Measurements from ENCODE around the gene TPTE.
"Not testable (repeated sequence)": the region's sequence is repeated elsewhere in the genome, so short reads cannot be mapped to it uniquely, and the experiment has no call there.

The TPTE gene

DNA sequence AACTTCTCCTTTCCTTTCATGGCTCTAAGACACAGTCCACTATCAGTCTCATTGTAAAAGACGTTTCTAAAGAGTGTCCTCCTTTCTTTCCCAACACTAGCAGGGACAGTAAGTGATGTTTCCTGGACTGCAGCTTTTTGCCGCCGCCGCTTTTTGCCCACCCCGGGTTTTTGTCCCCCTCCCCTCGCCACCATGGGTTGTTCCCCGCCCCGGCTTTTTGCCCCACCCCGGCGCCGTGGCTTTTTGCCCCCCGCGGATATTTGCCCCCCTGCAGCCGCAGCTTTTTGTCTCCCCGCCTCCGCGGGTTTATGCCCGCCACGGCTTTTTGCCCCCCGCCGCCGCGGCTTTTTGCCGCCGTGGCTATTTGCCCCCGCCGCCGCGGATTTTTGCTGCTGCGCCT is 95.2 kb downstream of the TPTE start:
- DNase-seq (ENCODE audit: low read depth in 2 of 2), result no peak

DNA sequence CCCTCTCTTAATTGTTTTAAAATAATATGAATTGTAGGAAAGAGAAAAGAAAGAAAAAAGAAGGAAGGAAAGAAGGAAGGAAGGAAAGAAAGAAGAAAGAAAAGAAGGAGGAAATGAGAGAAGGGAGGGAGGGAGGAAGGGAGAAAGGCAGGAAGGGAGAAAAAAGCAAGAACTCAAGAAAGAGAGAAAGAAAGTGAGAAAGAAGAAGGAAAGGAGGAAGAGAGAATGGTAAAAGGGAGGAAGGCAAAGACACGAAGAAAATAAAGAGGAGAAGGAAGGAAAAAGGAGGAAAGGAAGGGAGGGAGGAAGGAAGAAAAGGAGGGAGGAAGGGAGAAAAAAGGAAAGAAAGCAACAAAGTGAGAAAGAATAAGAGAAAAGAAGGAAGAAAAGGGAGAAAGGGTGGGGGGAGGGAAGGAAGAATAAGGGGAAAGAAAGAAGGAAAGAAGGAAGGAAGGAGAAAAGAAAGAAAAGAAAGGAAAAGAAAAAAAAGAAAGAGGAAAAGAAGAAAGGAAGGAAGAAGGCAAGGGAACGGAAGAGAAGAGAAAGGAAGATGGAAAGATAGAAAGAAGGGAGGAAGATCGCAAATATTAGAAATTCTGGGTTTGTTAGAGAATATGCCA is 95.9 kb downstream of the TPTE start:
- not testable (repeated sequence) for DNase-seq (ENCODE audit: low read depth in 2 of 2)

DNA sequence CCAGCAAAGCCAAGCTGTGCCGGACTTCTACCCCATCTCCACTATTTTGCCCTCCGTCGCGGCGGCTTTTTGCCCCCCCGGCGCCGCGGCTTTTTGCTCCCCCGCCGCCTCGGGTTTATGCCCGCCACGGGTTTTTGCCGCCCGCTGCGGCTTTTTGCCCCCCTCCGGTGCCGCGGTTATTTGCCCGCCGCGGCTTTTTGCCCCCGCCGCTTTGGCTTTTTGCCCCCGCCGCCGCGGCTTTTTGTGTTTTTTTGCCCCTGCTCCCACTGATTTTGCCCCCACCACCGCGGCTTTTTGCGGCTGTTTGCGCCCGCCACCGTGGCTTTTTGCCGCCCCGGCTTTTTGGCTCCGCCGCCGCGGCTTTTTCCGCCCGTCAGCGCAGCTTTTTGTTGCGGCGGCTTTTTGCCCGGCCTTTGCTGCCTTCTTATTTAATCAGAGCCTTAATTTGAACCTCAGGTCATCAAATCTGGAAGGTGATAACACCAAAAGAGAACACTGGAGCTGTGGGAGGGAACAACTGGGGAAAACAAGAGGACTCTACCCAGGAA is 106.0 kb downstream of the TPTE start:
- DNase-seq (ENCODE audit: low read depth in 2 of 2), result no peak

DNA sequence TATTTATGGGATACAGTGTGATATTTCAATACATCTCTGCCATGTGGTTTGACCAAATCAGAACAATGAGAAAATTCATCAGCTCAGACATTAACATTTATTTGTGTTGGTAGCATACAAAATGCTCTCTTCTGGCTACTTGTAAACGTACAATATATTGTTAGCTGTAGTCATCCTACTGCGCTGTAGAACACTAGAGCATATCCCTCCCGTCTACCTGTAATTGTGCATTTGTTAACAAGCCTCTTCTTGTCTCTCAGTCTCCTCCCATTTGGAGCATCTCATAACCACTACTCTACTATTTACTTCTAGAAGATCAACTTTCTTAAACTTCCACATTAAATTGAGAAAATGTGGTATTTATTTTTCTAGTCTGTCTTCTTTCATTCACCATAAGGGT is 107.9 kb downstream of the TPTE start:
- not testable (repeated sequence) for DNase-seq (ENCODE audit: low read depth in 2 of 2)

DNA sequence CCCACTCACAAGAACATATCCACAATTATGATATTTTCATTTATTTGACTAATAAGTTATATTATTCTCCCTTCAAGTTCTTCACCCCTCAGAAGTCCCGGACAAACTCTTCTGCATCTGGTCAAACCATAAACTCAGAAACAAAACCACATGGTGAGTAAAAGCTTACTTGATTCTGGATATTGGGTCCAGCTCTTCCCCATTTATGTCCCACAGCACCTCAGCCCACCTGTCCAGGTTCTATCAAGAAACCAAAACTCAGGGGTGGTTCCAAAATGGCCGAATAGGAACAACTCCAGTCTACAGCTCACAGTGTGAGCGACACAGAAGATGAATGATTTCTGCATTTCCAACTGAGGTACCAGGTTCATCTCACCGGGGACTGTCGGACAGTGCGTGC is 109.4 kb downstream of the TPTE start:
- not testable (repeated sequence) for DNase-seq (ENCODE audit: low read depth in 2 of 2)

DNA sequence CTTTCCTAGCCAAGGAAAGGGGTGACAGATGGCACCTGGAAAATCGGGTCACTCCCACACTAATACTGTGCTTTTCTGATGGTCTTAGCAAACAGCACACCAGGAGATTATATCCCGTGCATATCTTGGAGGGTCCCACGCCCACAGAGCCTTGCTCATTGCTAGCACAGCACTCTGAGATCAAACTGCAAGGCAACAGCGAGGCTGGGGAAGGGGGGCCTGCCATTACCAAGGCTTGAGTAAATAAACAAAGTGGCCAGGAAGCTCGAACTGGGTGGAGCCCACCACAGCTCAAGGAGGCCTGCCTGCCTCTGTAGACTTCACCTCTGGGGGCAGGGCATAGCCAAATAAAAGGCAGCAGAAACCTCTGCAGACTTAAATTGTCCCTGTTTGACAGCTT is 109.9 kb downstream of the TPTE start:
- not testable (repeated sequence) for DNase-seq (ENCODE audit: low read depth in 2 of 2)

DNA sequence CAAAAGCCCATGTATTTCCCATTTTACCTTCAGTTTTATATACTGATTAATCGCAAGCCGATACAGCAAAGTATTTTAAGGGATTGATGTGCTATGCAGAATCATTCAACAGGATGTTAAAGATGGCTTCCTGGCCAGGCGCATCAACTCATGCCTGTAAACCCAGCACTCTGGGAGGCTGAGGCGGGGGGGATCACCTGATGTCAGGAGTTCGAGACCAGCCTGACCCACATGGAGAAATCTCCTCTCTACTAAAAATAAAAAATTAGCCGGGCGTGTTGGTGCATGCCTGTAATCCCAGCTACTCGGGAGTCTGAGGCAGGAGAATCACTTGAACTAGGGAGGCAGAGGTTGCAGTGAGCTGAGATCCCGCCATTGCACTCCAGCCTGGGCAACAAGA is 116.8 kb downstream of the TPTE start:
- DNase-seq (ENCODE audit: low read depth in 2 of 2), result not testable (repeated sequence)

DNA sequence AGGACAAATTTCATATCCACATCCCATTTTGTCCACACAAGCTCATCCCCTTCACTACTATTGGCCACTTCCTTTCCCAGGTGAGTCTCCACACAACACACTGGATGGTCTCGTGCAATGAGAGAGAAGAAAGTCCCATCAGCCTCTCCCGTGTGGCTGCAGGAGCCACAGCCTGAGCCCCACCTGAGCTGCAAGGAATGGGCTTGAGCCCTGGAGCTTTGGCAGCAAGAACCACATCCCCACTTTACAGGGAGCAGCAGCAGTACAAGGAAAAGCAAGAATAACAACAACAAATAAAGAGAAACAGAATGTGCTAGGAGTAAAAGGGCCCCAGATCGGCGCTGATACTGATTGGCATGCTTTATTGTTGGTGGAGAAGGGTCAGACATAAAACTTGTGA is 117.7 kb downstream of the TPTE start:
- DNase-seq (ENCODE audit: low read depth in 2 of 2), result no peak

DNA sequence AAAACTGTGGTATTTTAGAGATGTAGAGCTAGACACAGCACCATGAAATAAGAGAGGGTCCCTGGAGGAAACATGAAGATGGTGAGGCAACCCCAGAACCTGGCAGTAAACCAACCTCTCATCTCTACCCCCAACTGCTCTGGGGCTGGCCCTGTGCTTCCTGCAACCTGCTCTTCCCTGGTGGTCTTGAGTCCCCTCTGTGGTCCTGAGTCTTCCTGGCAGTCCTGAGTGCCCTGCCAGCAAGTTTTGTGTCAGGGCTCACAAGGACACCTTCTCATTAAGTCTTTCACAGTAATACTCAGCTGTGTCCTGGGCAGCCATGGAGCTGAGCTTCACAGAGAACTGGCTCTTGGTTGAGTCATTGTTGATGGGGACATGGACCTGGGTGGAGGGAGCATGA is 118.4 kb downstream of the TPTE start:
- DNase-seq (ENCODE audit: low read depth in 2 of 2), result not testable (repeated sequence)

DNA sequence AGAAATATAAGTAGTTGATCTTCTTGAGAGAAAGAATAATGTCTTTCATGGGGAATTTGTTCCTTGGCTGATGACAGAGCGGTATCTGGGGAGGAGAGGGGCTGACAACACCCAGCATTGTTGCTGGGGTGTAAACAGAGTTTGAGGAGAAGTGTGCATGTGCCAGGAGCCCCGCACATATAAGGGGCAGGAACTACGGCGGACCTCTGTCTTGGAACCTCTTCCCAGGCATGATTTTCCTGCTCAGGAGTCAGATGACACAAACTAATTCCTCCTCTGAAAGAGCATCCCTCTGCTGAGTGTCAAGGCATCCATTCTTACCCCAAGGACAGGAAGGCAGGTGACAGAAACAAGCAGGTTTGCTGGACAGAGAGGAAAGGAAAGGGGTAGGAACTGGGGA is 119.1 kb downstream of the TPTE start:
- DNase-seq (ENCODE audit: low read depth in 2 of 2), result no peak

DNA sequence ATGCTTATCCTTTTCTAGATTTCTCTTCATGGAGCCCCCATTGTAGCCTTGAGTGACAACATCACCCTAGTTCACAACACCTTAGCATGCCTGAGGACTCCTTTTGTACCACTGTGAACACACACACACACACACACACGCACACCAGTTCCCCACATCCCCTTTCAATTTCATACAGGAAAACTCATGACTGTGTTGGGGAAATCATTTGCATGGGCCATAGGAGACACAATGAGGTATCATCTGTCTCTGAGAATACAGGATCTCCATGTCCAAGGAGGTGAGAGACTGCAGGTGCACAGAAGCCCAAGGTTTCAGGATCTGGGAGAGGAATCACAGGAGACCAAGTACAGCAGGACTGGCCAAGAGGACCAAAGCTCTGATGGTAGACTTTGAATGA is 119.7 kb downstream of the TPTE start:
- no peak for DNase-seq (ENCODE audit: low read depth in 2 of 2)

DNA sequence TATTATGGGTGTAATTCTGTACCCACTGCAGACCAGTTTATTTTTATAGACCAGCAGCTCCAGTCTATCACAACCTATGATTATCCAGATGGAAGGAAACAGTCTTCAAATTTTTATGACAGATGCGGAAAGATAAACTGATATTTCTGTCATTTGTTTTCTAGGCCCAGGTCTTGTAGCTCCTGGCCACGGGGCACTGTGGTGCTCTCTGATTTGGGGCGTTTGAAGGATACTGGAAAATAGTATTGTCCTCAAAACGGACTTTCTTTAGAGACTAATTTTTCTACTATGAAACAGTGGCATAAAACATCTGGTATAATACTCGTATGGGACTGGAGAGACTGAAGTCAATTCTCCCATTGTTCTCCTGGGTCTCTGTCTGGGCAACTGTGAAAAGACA is 124.3 kb downstream of the TPTE start:
- not testable (repeated sequence) for DNase-seq (ENCODE audit: low read depth in 2 of 2)

DNA sequence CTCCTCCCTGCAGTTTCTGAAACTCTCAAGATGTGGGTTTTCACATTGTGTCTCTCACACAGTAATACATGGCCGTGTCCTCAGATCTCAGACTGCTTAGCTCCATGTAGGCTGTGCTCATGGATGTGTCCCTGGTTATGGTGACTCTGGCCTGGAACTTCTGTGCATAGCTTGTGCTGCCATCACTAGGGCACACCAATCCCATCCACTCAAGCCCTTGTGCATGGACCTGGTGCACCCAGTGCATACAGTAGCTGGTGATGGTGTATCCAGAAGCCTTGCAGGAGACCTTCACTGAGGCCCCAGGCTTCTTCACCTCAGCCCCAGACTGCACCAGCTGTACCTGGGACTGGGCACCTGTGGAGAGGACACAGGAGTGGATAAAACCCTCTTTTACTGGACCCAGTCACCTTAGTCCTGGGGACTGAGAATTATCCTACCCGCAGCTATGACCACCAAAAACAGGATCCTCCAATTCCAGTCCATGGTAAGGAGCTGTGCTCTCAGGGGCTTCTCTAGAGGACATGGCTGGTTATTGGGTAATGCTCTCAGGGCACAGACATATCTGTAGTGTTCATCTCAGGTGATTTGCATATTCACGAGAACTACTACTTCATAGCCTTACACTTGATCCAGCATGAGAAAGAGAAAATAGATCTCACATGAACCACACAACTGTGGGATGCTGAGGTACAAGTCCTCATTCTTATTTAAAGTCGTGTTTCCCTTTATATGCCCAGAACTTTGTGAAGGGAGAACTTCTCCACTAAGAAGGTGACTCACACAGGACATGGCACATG is 128.2 kb downstream of the TPTE start:
- not testable (repeated sequence) for DNase-seq (ENCODE audit: low read depth in 2 of 2)

DNA sequence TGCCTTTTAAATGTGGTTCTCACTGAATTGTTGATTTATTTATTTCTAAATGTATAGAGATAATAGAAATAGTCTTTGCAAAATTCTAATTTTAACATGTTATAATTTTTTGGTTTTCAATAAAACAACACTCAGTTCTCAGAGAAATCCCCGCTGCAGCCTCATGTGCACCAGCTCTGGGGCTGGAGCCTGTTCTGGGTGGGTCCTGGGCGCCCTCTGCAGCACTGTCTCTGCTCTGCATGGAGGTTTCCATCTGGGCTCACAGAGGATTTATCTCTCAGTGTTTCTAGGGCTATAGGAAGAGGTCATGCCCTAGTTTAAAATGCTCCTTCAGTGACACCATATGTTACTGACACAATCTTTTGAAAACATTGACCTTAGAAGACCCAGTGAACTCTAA is 128.9 kb downstream of the TPTE start:
- not testable (repeated sequence) for DNase-seq (ENCODE audit: low read depth in 2 of 2)
